Medulla oblongata (tissue), 1 donor: ENCODE measurements around the gene QRFP.

Source experiments
- DNase-seq: peaks from one replicate; pipeline ENCODE4 v3.0.0-alpha.2; 2015; ENCODE audit errors: extremely low spot score

The QRFP gene

DNA sequence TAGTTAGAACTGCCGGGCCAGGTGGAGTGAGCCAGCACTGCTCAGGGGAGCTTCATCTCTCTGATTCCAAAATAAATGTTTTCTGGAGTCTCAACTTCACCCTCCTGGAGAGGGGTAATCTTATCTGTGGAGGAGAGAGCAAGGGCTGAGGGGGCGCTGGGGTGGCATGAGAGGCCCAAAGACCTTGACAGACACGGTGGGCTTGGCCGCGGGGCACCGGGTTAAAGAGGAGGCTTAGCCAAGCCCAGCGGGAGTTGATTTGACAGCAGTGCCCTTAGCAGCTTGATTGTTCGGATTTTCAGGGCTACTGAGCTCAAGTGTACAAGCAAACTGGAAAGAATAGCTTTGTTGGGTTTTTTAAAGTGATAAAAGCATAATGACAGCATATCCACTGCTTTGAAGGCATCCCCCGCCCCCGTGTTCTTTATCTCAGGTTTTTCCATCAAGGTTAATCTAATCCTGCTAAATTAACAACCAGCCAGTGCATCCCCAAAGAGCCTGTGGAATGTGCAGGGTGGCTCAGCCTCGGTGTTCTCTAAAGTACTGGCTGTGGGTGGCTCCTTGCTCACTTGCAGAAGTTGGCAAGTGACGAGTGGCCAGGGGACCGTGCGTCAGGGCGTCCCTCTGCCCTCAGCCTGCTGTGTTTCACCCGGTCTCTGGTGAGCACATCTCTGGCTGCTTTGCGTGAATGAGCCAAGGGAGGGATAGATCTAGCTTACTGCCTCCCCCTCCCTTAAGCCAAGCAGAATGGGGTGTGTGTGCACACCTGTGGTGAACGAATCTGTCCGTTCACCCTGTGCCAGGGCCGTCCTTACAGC lies 5.5 kb downstream of the QRFP start:
- no peak for DNase-seq

DNA sequence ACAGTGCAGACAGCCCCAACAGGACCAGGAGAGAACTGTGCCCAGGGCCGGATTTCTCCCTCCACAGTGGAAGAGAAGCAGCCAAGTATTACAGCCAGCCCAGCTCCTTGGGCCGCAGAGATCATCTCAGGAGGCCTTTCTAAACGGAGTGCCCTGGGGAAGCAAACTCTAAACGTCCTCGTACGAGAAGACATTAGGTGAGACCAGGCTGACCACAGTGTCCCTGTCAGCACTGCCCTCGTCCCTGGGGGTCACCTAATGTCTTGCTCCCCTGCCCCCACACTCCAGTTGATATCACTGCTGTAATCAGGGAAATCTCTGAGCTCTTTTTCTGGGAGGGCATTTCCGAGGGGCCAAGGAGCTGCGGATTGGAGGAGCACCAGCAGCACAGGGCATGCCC lies 6.5 kb downstream of the QRFP start:
- no peak for DNase-seq

DNA sequence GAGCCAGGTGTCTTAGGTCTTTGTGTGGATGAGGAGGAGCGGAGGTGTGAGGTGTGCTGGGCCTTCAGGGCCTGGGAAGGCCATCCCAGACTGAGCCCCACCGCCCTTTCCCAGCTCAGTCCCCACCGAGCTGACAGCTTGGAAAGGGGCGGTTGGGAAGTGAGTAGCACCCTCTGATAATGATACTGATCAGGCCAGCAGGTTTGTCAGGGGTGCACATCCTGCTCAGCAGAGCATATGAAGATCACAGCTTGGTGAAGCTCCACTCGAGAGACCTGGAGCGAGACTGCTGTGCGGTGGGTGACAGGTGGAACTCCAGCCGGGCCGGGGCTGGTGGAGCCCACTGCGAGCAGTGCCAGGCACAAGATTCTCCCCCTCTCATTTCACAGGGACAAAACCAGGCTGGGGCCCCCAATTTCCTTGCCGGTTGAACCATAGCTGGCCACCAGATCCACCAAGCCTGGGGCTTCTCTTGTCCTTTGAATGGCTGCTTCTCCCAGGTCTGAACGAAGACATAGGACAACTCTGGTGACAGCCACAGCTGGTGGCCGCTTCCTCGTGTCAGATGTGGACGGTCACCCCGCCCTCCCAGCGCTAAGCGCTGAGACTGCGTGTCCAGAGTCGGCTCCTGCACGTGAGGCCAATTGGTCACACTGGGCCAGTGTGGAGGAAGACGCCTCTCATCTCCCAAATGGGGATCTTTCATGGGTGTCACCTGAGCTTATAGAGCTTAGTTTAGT lies 8.3 kb downstream of the QRFP start:
- DNase-seq = no peak

DNA sequence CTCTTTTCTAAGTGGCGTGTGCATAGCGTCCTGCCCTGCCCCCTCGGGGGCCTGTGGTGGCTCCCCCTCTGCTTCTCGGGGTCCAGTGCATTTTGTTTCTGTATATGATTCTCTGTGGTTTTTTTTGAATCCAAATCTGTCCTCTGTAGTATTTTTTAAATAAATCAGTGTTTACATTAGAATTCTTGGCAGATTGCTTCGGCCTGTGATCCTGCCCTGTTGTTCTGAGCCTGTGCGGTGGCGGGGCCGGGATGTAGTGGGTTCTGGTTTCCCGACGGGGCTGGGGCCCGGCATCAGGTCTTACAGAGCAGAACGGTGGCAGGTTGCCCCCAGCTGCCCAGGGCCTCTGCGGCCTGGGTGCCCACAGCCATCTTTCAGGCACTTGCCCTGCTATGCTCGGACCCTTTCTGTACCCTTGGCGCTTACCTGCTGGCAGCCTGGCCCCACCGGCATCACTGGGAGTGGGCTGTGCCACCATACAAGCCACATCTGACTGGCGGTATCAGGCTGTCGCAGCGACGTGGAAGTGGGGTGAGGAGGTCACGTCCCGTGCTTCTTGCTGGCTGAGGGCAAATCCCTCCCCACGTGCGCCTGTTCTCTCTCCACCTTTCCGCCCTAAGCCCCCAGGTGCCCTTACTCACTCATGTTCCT lies 9.0 kb downstream of the QRFP start:
- DNase-seq = no peak

DNA sequence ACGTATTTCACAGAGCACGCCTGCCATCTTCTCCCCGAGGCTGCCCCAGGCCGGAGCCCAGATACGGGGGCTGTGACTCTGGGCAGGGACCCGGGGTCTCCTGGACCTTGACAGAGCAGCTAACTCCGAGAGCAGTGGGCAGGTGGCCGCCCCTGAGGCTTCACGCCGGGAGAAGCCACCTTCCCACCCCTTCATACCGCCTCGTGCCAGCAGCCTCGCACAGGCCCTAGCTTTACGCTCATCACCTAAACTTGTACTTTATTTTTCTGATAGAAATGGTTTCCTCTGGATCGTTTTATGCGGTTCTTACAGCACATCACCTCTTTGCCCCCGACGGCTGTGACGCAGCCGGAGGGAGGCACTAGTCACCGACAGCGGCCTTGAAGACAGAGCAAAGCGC lies 9.6 kb downstream of the QRFP start:
- no peak for DNase-seq

DNA sequence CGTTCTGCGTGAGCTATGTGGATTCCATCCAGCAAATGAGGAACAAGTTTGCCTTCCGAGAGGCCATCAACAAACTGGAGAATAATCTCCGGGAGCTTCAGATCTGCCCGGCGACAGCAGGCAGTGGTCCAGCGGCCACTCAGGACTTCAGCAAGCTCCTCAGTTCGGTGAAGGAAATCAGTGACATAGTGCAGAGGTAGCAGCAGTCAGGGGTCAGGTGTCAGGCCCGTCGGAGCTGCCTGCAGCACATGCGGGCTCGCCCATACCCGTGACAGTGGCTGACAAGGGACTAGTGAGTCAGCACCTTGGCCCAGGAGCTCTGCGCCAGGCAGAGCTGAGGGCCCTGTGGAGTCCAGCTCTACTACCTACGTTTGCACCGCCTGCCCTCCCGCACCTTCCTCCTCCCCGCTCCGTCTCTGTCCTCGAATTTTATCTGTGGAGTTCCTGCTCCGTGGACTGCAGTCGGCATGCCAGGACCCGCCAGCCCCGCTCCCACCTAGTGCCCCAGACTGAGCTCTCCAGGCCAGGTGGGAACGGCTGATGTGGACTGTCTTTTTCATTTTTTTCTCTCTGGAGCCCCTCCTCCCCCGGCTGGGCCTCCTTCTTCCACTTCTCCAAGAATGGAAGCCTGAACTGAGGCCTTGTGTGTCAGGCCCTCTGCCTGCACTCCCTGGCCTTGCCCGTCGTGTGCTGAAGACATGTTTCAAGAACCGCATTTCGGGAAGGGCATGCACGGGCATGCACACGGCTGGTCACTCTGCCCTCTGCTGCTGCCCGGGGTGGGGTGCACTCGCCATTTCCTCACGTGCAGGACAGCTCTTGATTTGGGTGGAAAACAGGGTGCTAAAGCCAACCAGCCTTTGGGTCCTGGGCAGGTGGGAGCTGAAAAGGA lies 10.9 kb downstream of the QRFP start:
- no peak for DNase-seq

DNA sequence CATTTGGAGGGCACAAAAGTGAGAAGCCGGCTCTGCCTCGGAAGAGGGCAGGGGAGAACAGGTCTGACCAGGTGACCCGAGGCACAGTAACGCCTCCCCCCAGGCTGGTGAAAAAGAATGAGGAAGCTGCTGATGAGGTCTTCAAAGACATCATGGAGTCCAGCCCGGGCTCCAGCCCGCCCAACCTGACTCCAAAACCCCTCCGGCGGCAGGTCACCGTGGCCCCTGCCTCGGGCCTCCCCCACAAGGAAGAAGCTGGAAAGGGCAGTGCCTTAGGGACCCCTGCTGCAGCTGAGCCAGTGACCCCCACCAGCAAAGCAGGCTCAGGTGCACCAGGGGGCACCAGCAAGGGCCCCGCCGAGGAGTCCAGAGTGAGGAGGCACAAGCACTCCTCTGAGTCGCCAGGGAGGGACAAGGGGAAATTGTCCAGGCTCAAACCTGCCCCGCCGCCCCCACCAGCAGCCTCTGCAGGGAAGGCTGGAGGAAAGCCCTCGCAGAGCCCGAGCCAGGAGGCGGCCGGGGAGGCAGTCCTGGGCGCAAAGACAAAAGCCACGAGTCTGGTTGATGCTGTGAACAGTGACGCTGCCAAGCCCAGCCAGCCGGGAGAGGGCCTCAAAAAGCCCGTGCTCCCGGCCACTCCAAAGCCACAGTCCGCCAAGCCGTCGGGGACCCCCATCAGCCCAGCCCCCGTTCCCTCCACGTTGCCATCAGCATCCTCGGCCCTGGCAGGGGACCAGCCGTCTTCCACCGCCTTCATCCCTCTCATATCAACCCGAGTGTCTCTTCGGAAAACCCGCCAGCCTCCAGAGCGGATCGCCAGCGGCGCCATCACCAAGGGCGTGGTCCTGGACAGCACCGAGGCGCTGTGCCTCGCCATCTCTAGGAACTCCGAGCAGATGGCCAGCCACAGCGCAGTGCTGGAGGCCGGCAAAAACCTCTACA lies 11.8 kb downstream of the QRFP start:
- peak; percentile 76 for DNase-seq

DNA sequence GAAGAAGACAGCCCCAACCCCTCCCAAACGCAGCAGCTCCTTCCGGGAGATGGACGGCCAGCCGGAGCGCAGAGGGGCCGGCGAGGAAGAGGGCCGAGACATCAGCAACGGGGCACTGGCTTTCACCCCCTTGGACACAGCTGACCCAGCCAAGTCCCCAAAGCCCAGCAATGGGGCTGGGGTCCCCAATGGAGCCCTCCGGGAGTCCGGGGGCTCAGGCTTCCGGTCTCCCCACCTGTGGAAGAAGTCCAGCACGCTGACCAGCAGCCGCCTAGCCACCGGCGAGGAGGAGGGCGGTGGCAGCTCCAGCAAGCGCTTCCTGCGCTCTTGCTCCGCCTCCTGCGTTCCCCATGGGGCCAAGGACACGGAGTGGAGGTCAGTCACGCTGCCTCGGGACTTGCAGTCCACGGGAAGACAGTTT lies 12.5 kb downstream of the QRFP start:
- DNase-seq = no peak

DNA sequence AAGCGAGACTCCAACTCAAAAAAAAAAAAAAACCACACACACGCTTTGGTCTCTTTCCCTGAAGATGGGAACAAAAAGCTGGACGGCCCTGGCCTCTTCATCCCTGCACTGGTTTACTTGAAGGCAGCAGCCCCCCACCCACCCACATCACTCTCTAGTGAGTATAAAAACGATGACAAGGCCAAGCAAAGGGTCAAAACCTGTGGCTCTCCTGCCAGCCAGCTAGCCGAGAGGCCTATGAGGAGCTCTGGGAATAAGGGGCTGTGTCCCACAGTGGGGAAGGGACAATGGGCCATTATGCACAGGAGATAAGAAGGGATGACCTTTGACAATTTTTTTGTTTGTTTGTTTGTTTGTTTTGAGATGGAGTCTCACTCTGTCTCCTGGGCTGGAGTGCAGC lies 13.1 kb downstream of the QRFP start:
- no peak for DNase-seq

DNA sequence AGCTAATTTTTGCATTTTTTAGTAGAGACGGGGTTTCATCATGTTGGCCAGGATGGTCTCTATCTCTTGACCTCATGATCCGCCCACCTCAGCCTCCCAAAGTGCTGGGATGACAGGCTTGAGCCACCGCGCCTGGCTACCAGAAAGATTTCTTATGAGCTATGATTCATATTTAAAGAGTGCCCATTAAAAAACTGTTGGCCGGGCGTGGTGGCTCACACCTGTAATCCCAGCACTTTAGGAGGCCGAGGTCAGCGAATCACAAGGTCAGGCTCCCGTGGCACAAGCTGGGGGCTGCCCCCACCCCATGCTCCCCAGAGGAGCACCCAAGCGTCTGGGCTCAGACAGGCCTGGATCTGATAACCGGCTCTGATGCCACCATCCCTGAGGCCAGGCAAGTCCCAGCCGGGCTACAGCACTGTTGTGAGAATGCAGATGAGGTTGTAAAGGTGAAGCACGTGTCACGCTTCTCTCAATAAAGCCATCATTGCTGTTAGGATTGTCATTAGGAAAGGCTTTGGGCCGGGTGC lies 13.9 kb downstream of the QRFP start:
- no peak for DNase-seq

DNA sequence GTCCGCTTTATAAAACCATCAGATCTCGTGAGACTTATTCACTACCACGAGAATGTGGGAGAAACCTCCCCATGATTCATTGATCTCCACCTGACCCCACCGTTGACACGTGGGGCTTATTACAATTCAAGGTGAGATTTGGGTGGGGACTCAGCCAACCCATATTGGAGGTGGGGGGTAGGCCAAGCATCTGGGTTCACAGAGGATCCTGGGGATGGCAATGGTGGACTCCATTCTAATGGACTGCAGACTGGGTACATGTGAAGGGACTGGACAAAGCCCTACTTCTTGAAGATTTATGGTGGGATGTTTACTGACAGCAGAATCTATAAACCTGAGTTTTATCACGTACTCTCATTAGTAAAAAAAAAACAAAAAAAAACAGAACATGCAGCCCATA lies 15.1 kb downstream of the QRFP start:
- DNase-seq = no peak

DNA sequence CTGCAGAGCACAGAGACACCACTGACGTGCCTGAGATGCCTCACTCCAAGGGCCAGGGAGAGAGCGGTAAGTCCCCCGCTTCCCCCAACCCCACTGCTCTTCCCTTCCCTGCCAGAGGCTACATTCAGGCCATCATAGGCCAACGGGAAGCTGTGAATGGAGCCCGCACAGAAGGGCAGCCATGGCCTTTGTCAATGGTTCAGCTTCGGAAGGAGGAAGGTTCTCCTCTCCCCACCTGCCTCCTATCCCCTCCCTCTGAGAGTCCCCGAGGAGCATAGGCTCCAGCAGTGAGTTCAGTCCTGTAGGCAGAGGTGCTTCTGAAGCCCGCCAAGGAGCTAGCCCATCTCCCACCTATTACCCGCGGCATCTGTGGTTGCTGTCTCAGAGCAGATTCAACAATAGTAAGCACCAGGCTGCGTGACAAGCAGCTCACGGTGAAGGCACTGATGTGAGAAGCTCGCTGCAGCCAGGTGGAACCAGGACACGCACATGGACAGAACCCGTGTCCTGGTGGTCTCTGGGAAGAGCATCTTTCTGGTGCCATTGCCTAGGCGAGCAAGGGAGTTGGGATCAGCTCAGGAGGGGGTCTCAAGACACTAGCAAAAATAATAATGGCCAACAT lies 15.9 kb downstream of the QRFP start:
- no peak for DNase-seq

DNA sequence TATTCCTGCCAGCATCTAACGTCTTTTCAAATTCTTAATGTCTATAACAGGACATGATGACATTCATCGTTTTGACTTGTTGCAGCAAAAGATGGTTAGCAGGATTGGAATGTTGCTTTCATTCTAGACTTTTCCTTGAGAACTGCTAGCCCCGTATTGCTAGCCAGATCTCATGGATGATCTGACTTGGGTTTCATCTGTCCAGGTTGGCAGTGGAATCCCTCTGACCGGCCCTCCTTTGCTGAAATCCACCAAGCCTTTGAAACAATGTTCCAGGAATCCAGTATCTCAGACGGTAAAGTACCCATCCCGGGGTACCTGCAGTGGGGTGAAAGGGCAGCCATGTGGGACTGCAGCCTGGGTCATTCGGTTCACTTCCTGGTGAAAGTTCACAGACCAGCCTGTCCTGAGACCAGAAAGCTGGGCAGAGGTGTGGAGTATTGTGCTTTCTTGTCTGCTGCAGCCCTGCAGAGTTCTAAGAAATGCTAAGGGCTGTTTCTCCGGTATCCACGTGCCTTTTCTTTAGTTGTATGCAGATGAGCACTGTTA lies 16.7 kb downstream of the QRFP start:
- no peak for DNase-seq

DNA sequence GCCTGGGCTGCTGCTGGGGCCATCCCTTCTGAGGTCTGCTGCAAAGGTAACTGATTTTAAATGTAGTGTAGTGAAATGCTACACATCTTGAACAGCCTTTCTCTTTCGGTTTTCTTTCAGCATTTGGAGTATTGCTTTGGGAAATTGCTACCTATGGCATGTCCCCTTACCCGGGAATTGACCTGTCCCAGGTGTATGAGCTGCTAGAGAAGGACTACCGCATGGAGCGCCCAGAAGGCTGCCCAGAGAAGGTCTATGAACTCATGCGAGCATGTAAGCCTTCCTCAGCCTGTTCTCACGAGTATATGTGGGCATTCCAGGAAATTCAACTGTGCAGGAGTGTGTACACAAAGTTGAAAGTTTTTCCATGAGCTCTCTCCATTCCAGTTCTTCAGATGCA lies 18.3 kb downstream of the QRFP start:
- DNase-seq = no peak

DNA sequence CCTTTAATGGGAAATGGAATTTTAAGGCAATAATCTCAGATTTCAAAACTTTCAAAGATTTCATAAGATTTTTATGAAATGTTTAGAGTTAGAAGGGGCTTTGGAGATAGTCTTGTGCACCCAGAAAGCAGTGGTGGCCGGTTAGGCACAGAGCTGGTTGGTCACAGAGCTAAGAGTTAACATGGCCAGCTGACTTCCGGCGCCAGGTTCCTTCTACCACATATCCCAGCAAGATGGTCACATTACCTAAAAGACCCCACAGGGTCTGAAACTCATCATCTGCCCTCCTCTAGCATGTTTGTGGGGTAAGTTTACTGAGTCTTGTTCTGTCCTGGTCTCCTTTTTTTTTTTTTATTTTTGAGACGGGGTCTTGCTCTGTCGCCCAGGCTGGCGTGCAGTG lies 19.3 kb downstream of the QRFP start:
- no peak for DNase-seq

DNA sequence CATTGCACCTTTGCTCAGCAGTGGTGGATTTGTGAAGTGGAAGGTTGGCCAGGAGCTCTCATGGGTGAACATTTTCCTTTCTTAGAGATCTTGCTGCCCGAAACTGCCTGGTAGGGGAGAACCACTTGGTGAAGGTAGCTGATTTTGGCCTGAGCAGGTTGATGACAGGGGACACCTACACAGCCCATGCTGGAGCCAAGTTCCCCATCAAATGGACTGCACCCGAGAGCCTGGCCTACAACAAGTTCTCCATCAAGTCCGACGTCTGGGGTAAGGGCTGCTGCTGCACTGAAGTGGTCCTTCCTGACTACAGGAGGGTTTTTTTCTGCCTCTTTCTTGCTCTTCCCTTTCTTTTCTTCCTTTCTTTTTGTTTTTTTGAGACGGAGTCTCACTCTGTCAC lies 21.8 kb downstream of the QRFP start:
- no peak for DNase-seq

DNA sequence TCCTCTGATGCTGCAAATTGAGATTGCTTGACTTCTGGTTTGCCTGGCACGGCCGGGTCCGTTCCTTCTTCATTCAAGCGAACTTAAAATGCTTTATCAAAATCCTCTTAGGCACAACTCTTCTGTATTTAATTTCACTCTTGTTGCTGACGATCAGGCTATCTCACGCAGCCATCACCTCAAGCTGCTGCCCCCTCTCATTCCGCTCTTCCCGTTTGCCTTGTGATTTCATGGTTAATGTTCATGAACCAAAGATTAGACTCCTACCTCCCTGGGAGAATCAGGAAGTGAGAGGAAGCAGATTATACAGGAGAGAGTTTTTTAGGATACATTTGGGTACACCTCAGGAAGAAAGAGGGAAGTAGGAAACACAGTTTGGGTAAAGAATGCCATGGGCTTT lies 22.6 kb downstream of the QRFP start:
- no peak for DNase-seq

DNA sequence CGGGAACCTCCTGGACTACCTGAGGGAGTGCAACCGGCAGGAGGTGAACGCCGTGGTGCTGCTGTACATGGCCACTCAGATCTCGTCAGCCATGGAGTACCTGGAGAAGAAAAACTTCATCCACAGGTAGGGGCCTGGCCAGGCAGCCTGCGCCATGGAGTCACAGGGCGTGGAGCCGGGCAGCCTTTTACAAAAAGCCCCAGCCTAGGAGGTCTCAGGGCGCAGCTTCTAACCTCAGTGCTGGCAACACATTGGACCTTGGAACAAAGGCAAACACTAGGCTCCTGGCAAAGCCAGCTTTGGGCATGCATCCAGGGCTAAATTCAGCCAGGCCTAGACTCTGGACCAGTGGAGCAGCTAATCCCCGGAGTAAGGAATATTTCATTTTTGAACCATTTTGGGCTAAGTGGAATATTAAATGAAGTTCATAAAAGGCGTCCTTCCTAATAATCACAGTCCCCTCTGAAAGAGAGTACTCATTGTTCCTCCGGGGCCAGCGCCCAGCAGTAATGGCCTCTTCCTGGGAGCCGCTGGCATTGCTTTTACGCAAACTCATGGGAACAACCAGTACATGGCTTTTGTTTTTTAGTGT lies 23.6 kb downstream of the QRFP start:
- peak; percentile 81 for DNase-seq

DNA sequence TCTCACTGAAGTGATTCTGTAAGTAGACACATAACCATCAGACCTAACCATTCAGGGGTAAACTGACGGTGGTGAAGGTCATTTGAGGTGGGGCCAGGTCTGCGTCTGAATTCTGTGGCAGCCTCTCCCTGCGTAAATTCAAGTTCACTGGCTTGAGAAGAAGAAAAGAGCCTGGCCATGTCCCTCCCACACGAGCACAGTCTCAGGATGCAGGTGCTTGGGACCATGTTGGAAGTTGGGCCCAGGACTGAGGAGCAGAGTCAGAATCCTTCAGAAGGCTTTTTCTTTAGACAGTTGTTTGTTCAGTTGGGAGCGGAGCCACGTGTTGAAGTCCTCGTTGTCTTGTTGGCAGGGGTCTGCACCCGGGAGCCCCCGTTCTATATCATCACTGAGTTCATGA lies 24.1 kb downstream of the QRFP start:
- DNase-seq = no peak
